ENCODE data around the gene TOMM34.

- no peak for TF ChIP-seq POLR2A (IDR thresholded peaks at IDR 0.05)
- TF ChIP-seq, protein P1, sequence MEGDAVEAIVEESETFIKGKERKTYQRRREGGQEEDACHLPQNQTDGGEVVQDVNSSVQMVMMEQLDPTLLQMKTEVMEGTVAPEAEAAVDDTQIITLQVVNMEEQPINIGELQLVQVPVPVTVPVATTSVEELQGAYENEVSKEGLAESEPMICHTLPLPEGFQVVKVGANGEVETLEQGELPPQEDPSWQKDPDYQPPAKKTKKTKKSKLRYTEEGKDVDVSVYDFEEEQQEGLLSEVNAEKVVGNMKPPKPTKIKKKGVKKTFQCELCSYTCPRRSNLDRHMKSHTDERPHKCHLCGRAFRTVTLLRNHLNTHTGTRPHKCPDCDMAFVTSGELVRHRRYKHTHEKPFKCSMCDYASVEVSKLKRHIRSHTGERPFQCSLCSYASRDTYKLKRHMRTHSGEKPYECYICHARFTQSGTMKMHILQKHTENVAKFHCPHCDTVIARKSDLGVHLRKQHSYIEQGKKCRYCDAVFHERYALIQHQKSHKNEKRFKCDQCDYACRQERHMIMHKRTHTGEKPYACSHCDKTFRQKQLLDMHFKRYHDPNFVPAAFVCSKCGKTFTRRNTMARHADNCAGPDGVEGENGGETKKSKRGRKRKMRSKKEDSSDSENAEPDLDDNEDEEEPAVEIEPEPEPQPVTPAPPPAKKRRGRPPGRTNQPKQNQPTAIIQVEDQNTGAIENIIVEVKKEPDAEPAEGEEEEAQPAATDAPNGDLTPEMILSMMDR (IDR thresholded peaks at IDR 0.05), result no peak
Observed at GRCh38 chr20:44918761-44919160, 41.4 kb downstream of the TOMM34 start.
